ENCODE data around the gene DACH1.

The DACH1 gene

DNA sequence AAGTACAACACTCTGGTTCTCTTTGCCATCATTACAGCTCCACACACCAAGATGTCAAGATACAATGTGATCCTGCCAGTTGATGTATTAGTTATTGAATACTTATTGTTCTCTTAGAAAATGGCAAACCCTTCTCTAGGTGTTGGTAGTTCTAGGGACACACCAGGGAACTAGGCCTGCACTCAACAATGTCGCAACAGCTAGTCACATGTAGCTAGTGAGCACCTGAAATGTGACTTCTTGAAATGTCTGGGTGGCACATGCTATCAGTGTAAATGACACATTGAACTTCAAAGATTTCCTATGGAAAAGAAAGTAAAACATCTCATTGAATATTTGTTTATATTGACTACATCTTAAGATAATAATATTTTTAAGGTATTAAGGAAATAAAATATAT lies 49.7 kb downstream of the DACH1 start:
- ATAC-seq, result no peak
- TF ChIP-seq ESRRG (CRISPR knock-in tag; IDR thresholded peaks at IDR 0.05), result no peak
- TF ChIP-seq PATZ1 (CRISPR knock-in tag; IDR thresholded peaks at IDR 0.05; ENCODE audit: borderline replicate concordance), result no peak

- ATAC-seq, result no peak
- TF ChIP-seq ZFP30 (CRISPR knock-in tag; IDR thresholded peaks at IDR 0.05) (no peak), PATZ1 (CRISPR knock-in tag; IDR thresholded peaks at IDR 0.05; ENCODE audit: borderline replicate concordance) (no peak), BACH2 (CRISPR knock-in tag; IDR thresholded peaks at IDR 0.05; ENCODE audit: borderline replicate concordance) (no peak), CSDC2 (CRISPR knock-in tag; IDR thresholded peaks at IDR 0.05) (no peak)
Observed at GRCh38 chr13:71814806-71815360, 52.1 kb downstream of the DACH1 start.

- ATAC-seq, result no peak
- TF ChIP-seq, protein P1, sequence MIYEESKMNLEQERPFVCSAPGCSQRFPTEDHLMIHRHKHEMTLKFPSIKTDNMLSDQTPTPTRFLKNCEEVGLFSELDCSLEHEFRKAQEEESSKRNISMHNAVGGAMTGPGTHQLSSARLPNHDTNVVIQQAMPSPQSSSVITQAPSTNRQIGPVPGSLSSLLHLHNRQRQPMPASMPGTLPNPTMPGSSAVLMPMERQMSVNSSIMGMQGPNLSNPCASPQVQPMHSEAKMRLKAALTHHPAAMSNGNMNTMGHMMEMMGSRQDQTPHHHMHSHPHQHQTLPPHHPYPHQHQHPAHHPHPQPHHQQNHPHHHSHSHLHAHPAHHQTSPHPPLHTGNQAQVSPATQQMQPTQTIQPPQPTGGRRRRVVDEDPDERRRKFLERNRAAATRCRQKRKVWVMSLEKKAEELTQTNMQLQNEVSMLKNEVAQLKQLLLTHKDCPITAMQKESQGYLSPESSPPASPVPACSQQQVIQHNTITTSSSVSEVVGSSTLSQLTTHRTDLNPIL (CRISPR knock-in tag; IDR thresholded peaks at IDR 0.05; ENCODE audit: low read depth), result no peak
- TF ChIP-seq SNAI2 (CRISPR knock-in tag; IDR thresholded peaks at IDR 0.05), result no peak
- TF ChIP-seq CSDC2 (CRISPR knock-in tag; IDR thresholded peaks at IDR 0.05), result no peak
- no peak for TF ChIP-seq ISL1 (CRISPR knock-in tag; IDR thresholded peaks at IDR 0.05)
- no peak for TF ChIP-seq ESRRG (CRISPR knock-in tag; IDR thresholded peaks at IDR 0.05)
- TF ChIP-seq, protein P2, sequence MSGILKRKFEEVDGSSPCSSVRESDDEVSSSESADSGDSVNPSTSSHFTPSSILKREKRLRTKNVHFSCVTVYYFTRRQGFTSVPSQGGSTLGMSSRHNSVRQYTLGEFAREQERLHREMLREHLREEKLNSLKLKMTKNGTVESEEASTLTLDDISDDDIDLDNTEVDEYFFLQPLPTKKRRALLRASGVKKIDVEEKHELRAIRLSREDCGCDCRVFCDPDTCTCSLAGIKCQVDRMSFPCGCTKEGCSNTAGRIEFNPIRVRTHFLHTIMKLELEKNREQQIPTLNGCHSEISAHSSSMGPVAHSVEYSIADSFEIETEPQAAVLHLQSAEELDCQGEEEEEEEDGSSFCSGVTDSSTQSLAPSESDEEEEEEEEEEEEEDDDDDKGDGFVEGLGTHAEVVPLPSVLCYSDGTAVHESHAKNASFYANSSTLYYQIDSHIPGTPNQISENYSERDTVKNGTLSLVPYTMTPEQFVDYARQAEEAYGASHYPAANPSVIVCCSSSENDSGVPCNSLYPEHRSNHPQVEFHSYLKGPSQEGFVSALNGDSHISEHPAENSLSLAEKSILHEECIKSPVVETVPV (CRISPR knock-in tag; IDR thresholded peaks at IDR 0.05), result no peak
- no peak for TF ChIP-seq TCF4 (CRISPR knock-in tag; IDR thresholded peaks at IDR 0.05; ENCODE audit: borderline replicate concordance)
- no peak for TF ChIP-seq ZNF8 (CRISPR knock-in tag; IDR thresholded peaks at IDR 0.05)
- no peak for TF ChIP-seq ARNTL (CRISPR knock-in tag; IDR thresholded peaks at IDR 0.05; ENCODE audit: borderline replicate concordance, low read depth)
- TF ChIP-seq, protein P3, sequence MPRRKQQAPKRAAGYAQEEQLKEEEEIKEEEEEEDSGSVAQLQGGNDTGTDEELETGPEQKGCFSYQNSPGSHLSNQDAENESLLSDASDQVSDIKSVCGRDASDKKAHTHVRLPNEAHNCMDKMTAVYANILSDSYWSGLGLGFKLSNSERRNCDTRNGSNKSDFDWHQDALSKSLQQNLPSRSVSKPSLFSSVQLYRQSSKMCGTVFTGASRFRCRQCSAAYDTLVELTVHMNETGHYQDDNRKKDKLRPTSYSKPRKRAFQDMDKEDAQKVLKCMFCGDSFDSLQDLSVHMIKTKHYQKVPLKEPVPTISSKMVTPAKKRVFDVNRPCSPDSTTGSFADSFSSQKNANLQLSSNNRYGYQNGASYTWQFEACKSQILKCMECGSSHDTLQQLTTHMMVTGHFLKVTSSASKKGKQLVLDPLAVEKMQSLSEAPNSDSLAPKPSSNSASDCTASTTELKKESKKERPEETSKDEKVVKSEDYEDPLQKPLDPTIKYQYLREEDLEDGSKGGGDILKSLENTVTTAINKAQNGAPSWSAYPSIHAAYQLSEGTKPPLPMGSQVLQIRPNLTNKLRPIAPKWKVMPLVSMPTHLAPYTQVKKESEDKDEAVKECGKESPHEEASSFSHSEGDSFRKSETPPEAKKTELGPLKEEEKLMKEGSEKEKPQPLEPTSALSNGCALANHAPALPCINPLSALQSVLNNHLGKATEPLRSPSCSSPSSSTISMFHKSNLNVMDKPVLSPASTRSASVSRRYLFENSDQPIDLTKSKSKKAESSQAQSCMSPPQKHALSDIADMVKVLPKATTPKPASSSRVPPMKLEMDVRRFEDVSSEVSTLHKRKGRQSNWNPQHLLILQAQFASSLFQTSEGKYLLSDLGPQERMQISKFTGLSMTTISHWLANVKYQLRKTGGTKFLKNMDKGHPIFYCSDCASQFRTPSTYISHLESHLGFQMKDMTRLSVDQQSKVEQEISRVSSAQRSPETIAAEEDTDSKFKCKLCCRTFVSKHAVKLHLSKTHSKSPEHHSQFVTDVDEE (CRISPR knock-in tag; IDR thresholded peaks at IDR 0.05), result no peak
- TF ChIP-seq TOX (CRISPR knock-in tag; IDR thresholded peaks at IDR 0.05; ENCODE audit: borderline replicate concordance), result no peak
Observed at GRCh38 chr13:71813187-71813586, 53.8 kb downstream of the DACH1 start.

- no peak for ATAC-seq
Observed at GRCh38 chr13:71811344-71811743, 55.7 kb downstream of the DACH1 start.

More at GRCh38 chr13:71811344-71811743, 55.7 kb downstream of the DACH1 start:
- no peak for TF ChIP-seq RARB (CRISPR knock-in tag; IDR thresholded peaks at IDR 0.05)
- TF ChIP-seq ZFP3 (CRISPR knock-in tag; IDR thresholded peaks at IDR 0.05), result no peak
- no peak for TF ChIP-seq ZNF70 (CRISPR knock-in tag; IDR thresholded peaks at IDR 0.05)
- TF ChIP-seq, protein P1 (CRISPR knock-in tag; IDR thresholded peaks at IDR 0.05; ENCODE audit: low read depth), result no peak
- no peak for TF ChIP-seq ESRRG (CRISPR knock-in tag; IDR thresholded peaks at IDR 0.05)
- TF ChIP-seq GLIS3 (CRISPR knock-in tag; IDR thresholded peaks at IDR 0.05), result no peak
- TF ChIP-seq OSR1 (CRISPR knock-in tag; IDR thresholded peaks at IDR 0.05), result no peak
- TF ChIP-seq ZC3H10 (CRISPR knock-in tag; IDR thresholded peaks at IDR 0.05), result no peak
- TF ChIP-seq TCF4 (CRISPR knock-in tag; IDR thresholded peaks at IDR 0.05; ENCODE audit: borderline replicate concordance), result no peak
- no peak for TF ChIP-seq BACH2 (CRISPR knock-in tag; IDR thresholded peaks at IDR 0.05; ENCODE audit: borderline replicate concordance)
- no peak for TF ChIP-seq ARNTL (CRISPR knock-in tag; IDR thresholded peaks at IDR 0.05; ENCODE audit: borderline replicate concordance, low read depth)

All from SK-N-SH treated with all-trans-retinoic acid at 6 μM for 48 hours (cell line).